Activated CD4-positive, alpha-beta T cell treated with anti-CD3 and anti-CD28 coated beads for 1 hour (primary cell): Measurements from ENCODE around the gene ZFP69B.
"Not testable (repeated sequence)": the region's sequence is repeated elsewhere in the genome, so short reads cannot be mapped to it uniquely, and the experiment has no call there.

Experiments
- DNase-seq: peaks from one replicate; pipeline ENCODE4 v3.0.0-alpha.2; 2020

ZFP69B gene

GRCh38 chr1:40438391-40439015 is 11.8 kb upstream of the ZFP69B start:
- no peak for DNase-seq

- DNase-seq, result no peak
These were observed 11.0 kb upstream of the ZFP69B start for GRCh38 chr1:40439247-40439646.

GRCh38 chr1:40450495-40451237 is 390 bp downstream of the ZFP69B start:
- peak; percentile 75 for DNase-seq

- DNase-seq, result no peak
These were observed 936 bp downstream of the ZFP69B start for GRCh38 chr1:40451238-40451585.

GRCh38 chr1:40454873-40455272 is 4.6 kb downstream of the ZFP69B start:
- no peak for DNase-seq

GRCh38 chr1:40462956-40463590 is 12.8 kb downstream of the ZFP69B start:
- no peak for DNase-seq

GRCh38 chr1:40469327-40469726 is 19.1 kb downstream of the ZFP69B start:
- no peak for DNase-seq

- DNase-seq, result no peak
These were observed 25.0 kb downstream of the ZFP69B start for GRCh38 chr1:40475268-40475667.

- DNase-seq, result peak; percentile 48
These were observed 26.8 kb downstream of the ZFP69B start, which contains the start of gene ZFP69 for GRCh38 chr1:40476924-40477677. Gene ZFP69, plus strand, starts transcription at chr1:40477290. Its CDS starts 2,072 bp downstream, at chr1:40479362.

- no peak for DNase-seq
These were observed 27.4 kb downstream of the ZFP69B start for GRCh38 chr1:40477678-40478053.

- no peak for DNase-seq
These were observed 28.0 kb downstream of the ZFP69B start for GRCh38 chr1:40478276-40478675.

GRCh38 chr1:40479156-40479555 is 28.9 kb downstream of the ZFP69B start:
- DNase-seq, result no peak

- no peak for DNase-seq
These were observed 45.1 kb downstream of the ZFP69B start for GRCh38 chr1:40495315-40495903.

GRCh38 chr1:40502651-40503050 is 52.4 kb downstream of the ZFP69B start:
- not testable (repeated sequence) for DNase-seq

GRCh38 chr1:40507973-40508372 is 57.7 kb downstream of the ZFP69B start:
- DNase-seq, result no peak

GRCh38 chr1:40508375-40509341 is 58.4 kb downstream of the ZFP69B start, which contains the start of gene EXO5:
Gene EXO5, plus strand, starts transcription at chr1:40508767. Its CDS starts 5,778 bp downstream, at chr1:40514545.
- peak; percentile 77 for DNase-seq
